Ovary (tissue), 9 donors: ENCODE data around the gene CASKIN2. TPM values are rescaled to one million over a fixed set of nuclear protein-coding genes. Genes with fewer than 3 reads are reported as not detected.

Experiments used
- DNase-seq, 5 donors: peaks; one replicate each; pipeline ENCODE4 v3.0.0-alpha.2; 2019 to 2020
- H3K27ac ChIP-seq, 2 donors: fragments of 200-600 bp; one replicate each; pipeline versions ENCODE4 v1.5.1 to v1.8.0; 2019 to 2022
- H3K27me3 ChIP-seq: fragments of 200-600 bp; one replicate; pipeline ENCODE4 v1.8.0; 2022
- H3K36me3 ChIP-seq: fragments of 200-600 bp; sonication (generic); one replicate; pipeline ENCODE4 v1.5.1; 2019
- H3K4me1 ChIP-seq: one replicate; pipeline ENCODE4 v1.8.1; 2013; ENCODE audit warnings: mild to moderate bottlenecking, moderate library complexity; ENCODE audit not compliant: insufficient read depth
- H3K4me3 ChIP-seq: fragments of 200-600 bp; sonication (generic); one replicate; pipeline ENCODE4 v1.5.1; 2017
- H3K9me3 ChIP-seq, 2 donors: fragments of 200-600 bp in 1 of 2; sonication (generic) in 1 of 2; one replicate each; pipeline versions ENCODE4 v1.5.1 to v1.8.1; 2013 to 2019; ENCODE audit warnings: mild to moderate bottlenecking in 1 of 2, moderate library complexity in 1 of 2
- EP300 ChIP-seq: sonication (generic); formaldehyde crosslinking; IDR thresholded peaks from one replicate; pipeline ENCODE4 v1.6.1; 2017; ENCODE audit warnings: antibody characterized with exemption
- POLR2A ChIP-seq: fragments of 450-650 bp; IDR thresholded peaks from one replicate; pipeline ENCODE4 v1.6.1; 2017; ENCODE audit warnings: antibody characterized with exemption, mild to moderate bottlenecking, moderate library complexity
- whole genome bisulfite sequencing, 3 donors: extraction: QIAGEN DNeasy Blood & Tissue Kit in 1 of 3; methylation state at CpG; one replicate each; pipeline versions ENCODE4 v1.1.5 to v1.1.7; 2013 to 2017; 5-methylcytosine and 5-hydroxymethylcytosine counted together
- intact Hi-C, 4 donors: fragments of 100-400 bp; cut with DNase I; formaldehyde crosslinking; loops; one replicate each; pipeline versions ENCODE4 v1.11.0 to v1.15.1; 2022 to 2023
- polyA plus RNA-seq, 2 donors: library from polyadenylated mRNA; stranded (reverse); fragments of 200-250 nt in 1 of 2; fragments of 350-450 nt in 1 of 2; fragmentation: Illumina TruSeq in 1 of 2; extraction: RNeasy Lipid Tissue Mini Kit (QIAGEN cat#74804) in 1 of 2; gene quantifications; one replicate each; pipeline ENCODE4 v1.2.3, GENCODE V29; 2013 to 2014
- total RNA-seq, 7 donors: library from RNA; depleted of rRNA in 2 of 7; stranded (reverse); fragments of >200 nt in 2 of 7; fragmentation: NEBNext Ultra II Directional in 3 of 7; extraction: Animal tissue kit (Norgen Biotek cat#: 25700) in 3 of 7; gene quantifications; one replicate each; pipeline versions ENCODE4 v1.1.0 to v1.2.4, GENCODE V29; 2016 to 2023
- TF ChIP-seq, protein P1 (sequence below), 3 donors: fragments of 450-650 bp in 2 of 3; fragments of 200-600 bp in 1 of 3; IDR thresholded peaks; one replicate each; pipeline versions ENCODE4 v1.5.1 to v1.8.0; 2016 to 2022; ENCODE audit warnings: antibody characterized with exemption in 3 of 3, mild to moderate bottlenecking in 1 of 3
- donor health status: DM: no; HTN: no; CAD: no; lungs with moderate emphysema.
- donor health status: DM: no; HTN: no; CAD: no.
- donor health status: Bipolar disorder and iron deficiency.
- donor health status: DM: yes; HTN: yes; CAD: no.
- donor health status: DM: no; HTN: no; CAD: no.
- donor health status: DM: yes; HTN: yes; CAD: no.

The CASKIN2 gene
- total and polyA plus RNA-seq, 9 donors = 9.1 to 58.7 (median 36.8) TPM

DNA sequence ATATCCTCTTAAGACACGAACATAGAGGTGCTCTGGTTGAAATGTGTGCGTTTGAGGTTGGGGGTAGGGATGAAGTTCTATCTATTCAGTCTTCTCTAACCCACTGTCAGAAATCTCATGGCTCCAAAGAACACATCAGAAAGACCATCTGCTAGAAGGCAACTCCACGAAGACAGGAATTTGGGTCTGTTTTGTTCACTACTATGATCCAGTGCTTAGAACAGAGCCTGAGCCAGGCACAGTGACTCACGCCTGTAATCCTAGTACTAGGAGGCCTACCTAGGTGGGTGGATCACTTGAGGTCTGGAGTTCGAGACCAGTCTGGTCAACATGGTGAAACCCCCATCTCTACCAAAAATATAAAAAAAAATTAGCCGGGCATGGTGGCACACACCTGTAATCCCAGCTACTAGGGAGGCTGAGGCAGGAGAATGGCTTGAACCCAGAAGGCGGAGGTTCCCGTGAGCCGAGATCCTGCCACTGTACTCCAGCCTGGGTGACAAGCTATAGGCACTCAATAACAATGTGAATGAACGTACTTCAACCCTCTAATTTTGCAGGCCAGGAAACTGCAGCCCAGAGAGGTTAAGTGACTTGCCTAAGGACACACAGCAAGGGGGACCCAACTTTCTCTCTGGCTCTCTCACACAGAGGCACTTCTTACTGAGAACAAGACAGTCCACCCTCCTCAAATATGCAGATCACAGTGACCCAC, 2.3 kb downstream of the CASKIN2 start:
- WGBS, 3 donors = 54 to 63% (median 59%) methylated on average over 10 of the region's 10 CpGs
- H3K4me1 ChIP-seq = peaks cover 23% of the 10 kb centered on the region
- no peak for DNase-seq
- TF ChIP-seq POLR2A (no peak), EP300 (no peak)
- TF ChIP-seq, protein P1, sequence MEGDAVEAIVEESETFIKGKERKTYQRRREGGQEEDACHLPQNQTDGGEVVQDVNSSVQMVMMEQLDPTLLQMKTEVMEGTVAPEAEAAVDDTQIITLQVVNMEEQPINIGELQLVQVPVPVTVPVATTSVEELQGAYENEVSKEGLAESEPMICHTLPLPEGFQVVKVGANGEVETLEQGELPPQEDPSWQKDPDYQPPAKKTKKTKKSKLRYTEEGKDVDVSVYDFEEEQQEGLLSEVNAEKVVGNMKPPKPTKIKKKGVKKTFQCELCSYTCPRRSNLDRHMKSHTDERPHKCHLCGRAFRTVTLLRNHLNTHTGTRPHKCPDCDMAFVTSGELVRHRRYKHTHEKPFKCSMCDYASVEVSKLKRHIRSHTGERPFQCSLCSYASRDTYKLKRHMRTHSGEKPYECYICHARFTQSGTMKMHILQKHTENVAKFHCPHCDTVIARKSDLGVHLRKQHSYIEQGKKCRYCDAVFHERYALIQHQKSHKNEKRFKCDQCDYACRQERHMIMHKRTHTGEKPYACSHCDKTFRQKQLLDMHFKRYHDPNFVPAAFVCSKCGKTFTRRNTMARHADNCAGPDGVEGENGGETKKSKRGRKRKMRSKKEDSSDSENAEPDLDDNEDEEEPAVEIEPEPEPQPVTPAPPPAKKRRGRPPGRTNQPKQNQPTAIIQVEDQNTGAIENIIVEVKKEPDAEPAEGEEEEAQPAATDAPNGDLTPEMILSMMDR (IDR thresholded peaks at IDR 0.05) = no peak
- no peaks in the 10 kb centered on the region for H3K9me3 ChIP-seq
- no peak overlapping the region for H3K27ac ChIP-seq
- no peaks in the 10 kb centered on the region for H3K27me3 ChIP-seq
- intact Hi-C loops = loop anchor here in 1 of 4 donors (10.0 kb wide), 1 partner anchor 188 kb away; no protein-coding TSS in a partner anchor
- H3K36me3 ChIP-seq = no peaks in the 10 kb centered on the region
- H3K4me3 ChIP-seq = no peak overlapping the region

DNA sequence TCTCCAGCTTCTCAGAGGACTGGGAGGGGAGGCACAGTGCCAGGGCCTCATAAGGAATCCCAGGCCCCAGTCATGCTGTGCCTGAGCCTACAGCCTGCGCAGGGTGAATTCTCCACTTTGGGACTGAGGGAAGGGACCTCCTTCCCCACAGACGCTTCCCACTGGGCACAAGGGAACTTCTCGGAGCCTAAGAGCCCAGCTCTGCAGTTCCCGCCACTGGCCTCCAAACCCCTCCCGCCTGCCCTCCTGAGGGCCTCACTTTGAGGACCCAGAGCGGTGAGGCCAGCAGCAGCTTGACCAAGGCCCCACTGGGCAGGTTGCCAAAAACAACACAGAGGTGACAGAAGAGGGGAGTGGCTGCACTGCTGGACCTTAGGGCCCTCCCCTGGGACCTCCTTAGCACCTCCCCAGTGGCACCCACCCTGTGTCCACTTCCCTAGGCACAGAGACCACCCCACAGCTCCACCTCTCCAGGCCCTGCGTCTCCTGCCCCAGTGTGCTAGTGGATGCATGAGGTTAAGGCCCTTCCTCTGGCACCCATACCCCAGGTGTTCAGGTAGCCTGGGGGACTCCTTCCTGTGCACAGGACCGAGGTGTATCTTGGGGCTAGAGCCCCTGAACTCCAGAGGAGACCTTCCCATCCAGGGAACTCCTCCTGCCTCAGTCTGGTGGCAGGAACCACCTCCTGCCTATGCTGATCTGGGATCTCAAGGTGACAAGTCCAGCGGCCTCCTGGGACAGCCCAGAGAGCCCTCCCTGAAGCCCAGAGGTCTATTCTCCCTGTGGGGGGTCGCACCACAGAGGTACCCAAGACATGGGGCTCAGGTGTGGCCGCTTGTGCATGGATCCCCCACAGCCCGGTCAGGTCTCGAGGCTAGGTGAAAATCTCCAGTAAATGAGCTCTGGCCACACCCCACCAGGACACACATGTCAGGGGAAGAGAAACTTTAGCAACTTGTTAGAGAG, 3.4 kb downstream of the CASKIN2 start:
- WGBS, 3 donors = 72 to 89% (median 75%) methylated on average over 13 of the region's 13 CpGs
- Histone ChIP-seq H3K36me3 (no peaks in the 10 kb centered on the region), H3K27me3 (no peaks in the 10 kb centered on the region), H3K27ac (no peak overlapping the region), H3K4me1 (peaks cover 15% of the 10 kb centered on the region), H3K9me3 (no peaks in the 10 kb centered on the region), H3K4me3 (no peak overlapping the region)
- intact Hi-C loops = loop anchor here in 1 of 4 donors (10.0 kb wide), 1 partner anchor 187 kb away; no protein-coding TSS in a partner anchor
- TF ChIP-seq POLR2A (no peak), EP300 (no peak)
- TF ChIP-seq, protein P1 (IDR thresholded peaks at IDR 0.05) = no peak
- DNase-seq = no peak

DNA sequence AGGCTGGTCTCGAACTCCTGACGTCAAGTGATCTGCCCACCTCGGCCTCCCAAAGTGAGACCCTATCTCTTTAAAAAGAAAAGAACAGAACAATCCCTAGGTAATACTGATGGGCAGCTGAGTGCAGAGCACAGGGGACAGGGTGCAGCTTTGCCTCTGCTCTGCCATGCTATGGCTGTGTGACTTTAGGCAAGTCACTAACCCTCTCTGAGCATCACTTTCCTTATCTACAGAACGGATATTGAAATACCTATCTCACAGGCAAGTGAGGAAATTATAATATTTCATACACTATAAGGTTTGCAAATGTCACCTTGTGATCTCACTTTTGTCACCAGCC, 4.1 kb downstream of the CASKIN2 start:
- no peak overlapping the region for H3K27ac ChIP-seq
- no peaks in the 10 kb centered on the region for H3K9me3 ChIP-seq
- H3K36me3 ChIP-seq = no peaks in the 10 kb centered on the region
- WGBS, 3 donors = 86 to 89% (median 86%) methylated on average over 4 of the region's 4 CpGs
- intact Hi-C loops = loop anchor here in 1 of 4 donors (10.0 kb wide), 1 partner anchor 186 kb away; no protein-coding TSS in a partner anchor
- no peak overlapping the region for H3K4me3 ChIP-seq
- TF ChIP-seq EP300 = no peak
- TF ChIP-seq, protein P1 (IDR thresholded peaks at IDR 0.05) = no peak
- TF ChIP-seq POLR2A = no peak
- no peaks in the 10 kb centered on the region for H3K27me3 ChIP-seq
- DNase-seq = no peak
- peaks cover 14% of the 10 kb centered on the region for H3K4me1 ChIP-seq

DNA sequence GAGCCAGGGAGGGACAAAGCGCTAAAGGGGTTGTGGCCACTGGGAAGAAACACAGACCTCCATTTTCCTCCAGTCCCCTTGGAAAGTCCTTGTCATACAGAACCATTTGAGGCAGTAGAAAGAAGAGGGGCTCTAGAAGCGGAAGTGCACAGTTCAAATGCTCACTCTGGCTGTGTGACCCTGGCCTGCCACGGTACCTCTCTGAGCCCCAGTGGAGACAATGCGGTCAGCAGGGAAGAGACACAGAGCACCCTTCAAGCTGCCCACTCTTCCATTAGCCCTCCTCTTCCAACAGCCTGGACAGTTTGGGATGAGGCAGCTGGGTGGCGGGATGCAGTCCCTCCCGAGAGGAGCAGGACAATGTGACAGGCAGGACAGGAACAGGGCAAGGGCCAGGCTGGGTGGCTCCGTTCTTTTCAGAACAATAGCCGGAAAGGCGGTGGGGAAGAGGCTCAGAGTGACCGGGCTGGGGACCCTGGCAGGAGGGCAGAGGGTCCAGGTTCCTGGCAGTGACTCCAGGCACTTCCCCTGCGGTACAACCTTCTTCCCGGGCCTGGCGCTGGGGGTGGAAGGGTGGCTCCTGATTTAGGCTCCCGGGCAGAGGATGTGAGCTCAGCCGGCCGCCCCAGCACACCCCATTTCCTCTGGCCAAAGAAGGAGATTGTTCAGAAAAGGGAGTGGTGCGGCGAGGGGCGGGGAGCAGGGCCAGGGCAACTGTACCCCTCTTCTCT, 5.6 kb downstream of the CASKIN2 start:
- no peak for DNase-seq
- intact Hi-C loops = loop anchor here in 1 of 4 donors (10.0 kb wide), 1 partner anchor 185 kb away; no protein-coding TSS in a partner anchor
- H3K4me3 ChIP-seq = no peak overlapping the region
- no peak overlapping the region for H3K27ac ChIP-seq
- H3K36me3 ChIP-seq = no peaks in the 10 kb centered on the region
- WGBS, 3 donors = 76 to 83% (median 78%) methylated on average over 19 of the region's 19 CpGs
- H3K27me3 ChIP-seq = no peaks in the 10 kb centered on the region
- TF ChIP-seq POLR2A (no peak), EP300 (no peak)
- TF ChIP-seq, protein P1 (IDR thresholded peaks at IDR 0.05) = no peak
- peaks cover 14% of the 10 kb centered on the region for H3K4me1 ChIP-seq
- H3K9me3 ChIP-seq = no peaks in the 10 kb centered on the region
